ES-I3 (cell line): Measurements from ENCODE around the gene TNK2.
"Not testable (repeated sequence)": the region's sequence is repeated elsewhere in the genome, so short reads cannot be mapped to it uniquely, and the experiment has no call there.

ENCODE experiments used
- H3K36me3 ChIP-seq: 2 replicates; pipeline ENCODE4 v1.6.1; 2013; ENCODE audit warnings: mild to moderate bottlenecking, low read length, control low read depth, moderate library complexity; ENCODE audit not compliant: insufficient read depth
- H3K4me1 ChIP-seq: 2 replicates; pipeline ENCODE4 v1.6.1; 2013; ENCODE audit warnings: mild to moderate bottlenecking, control low read depth, low read length; ENCODE audit not compliant: insufficient read depth
- H3K9ac ChIP-seq: 2 replicates; pipeline ENCODE4 v1.6.1; 2013; ENCODE audit warnings: low read depth, mild to moderate bottlenecking, low read length, moderate library complexity
- H3K9me3 ChIP-seq: 2 replicates; pipeline ENCODE4 v1.6.1; 2013; ENCODE audit warnings: mild to moderate bottlenecking, low read length, moderate library complexity; ENCODE audit not compliant: control insufficient read depth, insufficient read depth

The TNK2 gene

DNA sequence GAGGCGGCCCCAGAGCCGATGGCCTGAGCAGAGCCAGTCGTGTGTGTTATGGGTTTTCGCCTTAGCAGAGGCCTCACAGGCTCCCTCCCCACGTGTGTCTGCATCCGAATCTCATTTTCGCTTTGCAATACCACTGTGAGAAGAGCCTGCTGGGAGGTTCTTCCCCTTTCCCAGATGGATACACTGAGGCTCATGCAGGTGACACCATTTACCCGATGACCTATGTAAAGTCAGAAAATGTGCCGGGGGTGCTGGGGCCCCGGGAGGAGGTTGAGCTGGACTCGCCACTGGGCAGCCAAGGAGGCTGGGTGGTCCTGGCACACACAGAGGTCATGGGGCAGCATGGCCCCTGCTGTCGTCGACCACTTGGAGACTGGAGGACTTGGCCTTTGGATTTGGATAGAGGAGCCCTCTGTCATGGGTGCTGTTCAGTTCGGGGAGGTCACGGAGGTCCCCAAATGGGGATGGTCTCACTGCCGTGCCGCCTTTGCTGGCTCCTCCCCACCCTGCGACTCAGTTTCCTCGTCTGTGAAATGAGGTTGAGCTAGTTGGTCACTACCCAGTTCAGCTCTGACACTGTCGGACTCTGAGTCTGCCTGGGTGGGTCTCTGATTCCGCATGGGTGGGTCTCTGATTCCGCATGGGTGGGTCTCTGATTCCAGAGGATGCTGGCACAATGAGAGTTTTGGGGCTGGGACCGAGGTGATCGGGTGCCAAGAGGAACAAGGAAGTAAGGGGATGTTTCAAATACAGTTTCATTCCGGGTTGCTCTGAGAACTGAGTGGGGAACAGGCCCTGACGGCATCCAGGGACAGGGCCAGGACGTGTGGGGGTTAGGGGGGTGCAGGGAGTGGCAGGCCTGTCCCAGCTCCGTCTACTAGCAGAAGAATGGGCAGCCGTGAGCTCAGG, 73.4 kb downstream of the TNK2 start:
- Histone ChIP-seq H3K4me1 (peaks cover 9% of the 10 kb centered on the region), H3K9me3 (no peaks in the 10 kb centered on the region), H3K36me3 (no peaks in the 10 kb centered on the region), H3K9ac (no peak overlapping the region)

DNA sequence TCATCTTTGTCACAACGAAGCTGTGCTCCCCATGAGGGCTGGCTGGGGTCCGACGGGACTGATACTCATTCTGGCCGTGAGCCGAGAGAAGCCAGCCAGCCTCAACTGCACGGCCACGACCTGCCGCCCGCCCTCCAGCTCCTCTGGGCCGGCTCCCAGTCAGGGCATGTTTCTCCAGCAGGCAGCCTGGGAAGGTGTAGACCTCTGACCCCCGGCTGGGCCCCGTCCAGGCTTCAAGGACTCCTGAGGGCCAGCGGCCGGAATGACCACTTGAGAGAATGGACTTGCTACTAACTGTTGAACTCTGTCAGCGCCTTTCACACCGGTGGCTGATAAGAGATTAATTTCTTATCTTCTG, 78.5 kb downstream of the TNK2 start:
- H3K4me1 ChIP-seq = no peaks in the 10 kb centered on the region
- H3K36me3 ChIP-seq = no peaks in the 10 kb centered on the region
- H3K9ac ChIP-seq = no peak overlapping the region

GRCh38 chr3:195828762-195829161, 79.6 kb downstream of the TNK2 start:
- Histone ChIP-seq H3K9me3 (no peaks in the 10 kb centered on the region), H3K36me3 (no peaks in the 10 kb centered on the region), H3K4me1 (no peaks in the 10 kb centered on the region), H3K9ac (no peak overlapping the region)

More for the DNA sequence above, 78.5 kb downstream of the TNK2 start:
- H3K9me3 ChIP-seq = no peaks in the 10 kb centered on the region

DNA sequence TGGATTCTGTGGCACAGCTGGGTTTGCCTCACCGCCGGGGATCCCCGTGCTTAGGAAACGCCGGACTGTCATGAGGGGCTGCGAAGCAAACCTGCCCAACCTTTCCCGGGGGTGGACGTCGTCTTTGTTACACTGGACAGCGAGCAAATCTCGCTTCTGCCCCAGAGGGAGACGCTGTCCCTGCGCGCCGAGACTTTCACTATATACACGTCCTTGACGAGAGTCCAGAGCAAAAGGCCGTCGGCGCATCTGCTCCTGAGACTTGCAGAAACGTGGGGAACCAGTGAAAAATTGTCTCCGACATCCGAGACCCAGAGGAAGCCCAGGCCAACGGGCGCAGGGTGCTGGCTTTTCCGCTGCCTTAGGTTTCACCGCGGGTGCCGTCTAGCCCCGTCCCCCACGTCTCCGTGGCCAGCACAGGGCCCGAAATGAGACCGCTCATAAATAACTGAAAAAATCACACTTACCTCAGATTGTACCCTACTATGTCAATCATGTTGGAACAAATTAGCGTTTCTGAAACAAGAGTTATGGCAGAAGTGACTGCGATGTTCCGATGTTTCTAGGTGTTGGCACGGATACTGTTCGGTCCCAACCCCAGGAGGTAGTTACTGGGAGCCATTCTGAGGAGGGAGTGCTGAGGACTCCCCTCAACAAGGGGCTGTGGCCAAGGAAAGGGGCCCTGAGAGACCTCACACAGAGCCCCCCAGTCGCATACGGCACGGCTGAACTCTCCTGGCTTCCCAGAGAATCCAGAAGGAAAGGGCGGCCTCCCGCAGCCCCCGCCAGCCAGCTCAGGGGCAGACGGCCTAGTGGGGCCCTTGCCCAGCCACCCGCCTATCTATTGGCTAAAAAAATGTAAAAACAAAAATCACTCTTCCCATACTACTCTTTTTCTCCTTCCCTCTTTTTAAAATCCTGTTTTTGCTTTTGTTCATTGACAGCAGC, 82.2 kb downstream of the TNK2 start:
- Histone ChIP-seq H3K9ac (no peak overlapping the region), H3K36me3 (no peaks in the 10 kb centered on the region), H3K9me3 (no peaks in the 10 kb centered on the region), H3K4me1 (no peaks in the 10 kb centered on the region)

DNA sequence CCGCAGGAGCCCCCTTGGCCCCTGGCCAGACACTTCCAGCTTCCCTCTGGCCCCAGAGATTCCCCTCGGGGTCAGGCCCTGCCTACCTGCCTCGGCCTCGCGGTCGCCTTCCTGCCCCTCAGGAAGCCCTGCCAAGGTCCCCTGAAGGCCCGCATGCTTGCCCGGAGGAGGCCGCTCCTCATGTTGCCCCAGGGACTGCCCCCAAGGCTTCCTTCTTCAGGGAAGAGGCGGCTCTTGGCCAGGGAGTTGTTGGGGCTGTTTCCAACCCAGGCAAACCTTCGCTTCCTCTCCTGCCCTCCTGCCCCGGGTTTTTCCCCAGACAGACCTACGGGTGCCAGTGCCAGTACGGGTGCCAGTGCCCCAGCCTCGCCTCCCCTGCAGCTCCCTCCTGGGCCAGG, 83.2 kb downstream of the TNK2 start:
- Histone ChIP-seq H3K9ac (no peak overlapping the region), H3K4me1 (no peaks in the 10 kb centered on the region), H3K9me3 (no peaks in the 10 kb centered on the region), H3K36me3 (no peaks in the 10 kb centered on the region)

DNA sequence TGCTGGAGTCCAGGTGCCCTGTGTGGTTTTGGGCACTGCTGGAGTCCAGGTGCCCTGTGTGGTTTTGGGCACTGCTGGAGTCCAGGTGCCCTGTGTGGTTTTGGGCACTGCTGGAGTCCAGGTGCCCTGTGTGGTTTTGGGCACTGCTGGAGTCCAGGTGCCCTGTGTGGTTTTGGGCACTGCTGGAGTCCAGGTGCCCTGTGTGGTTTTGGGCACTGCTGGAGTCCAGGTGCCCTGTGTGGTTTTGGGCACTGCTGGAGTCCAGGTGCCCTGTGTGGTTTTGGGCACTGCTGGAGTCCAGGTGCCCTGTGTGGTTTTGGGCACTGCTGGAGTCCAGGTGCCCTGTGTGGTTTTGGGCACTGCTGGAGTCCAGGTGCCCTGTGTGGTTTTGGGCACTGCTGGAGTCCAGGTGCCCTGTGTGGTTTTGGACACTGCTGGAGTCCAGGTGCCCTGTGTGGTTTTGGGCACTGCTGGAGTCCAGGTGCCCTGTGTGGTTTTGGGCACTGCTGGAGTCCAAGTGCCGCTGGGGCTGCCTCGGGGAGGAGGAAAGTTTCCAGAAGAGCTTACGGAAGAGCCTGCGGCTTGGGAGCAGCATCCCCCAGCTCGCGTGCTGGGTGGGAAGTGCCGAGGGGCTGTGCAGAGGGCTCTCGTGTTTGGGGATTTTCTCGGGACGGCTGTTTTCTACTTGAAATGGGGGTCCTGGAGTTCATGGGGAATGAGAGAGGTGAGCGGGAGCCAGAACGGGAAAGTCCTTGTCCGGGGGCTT, 83.7 kb downstream of the TNK2 start:
- H3K9me3 ChIP-seq, H3K4me1 ChIP-seq, H3K9ac ChIP-seq, H3K36me3 ChIP-seq: not testable (repeated sequence)

DNA sequence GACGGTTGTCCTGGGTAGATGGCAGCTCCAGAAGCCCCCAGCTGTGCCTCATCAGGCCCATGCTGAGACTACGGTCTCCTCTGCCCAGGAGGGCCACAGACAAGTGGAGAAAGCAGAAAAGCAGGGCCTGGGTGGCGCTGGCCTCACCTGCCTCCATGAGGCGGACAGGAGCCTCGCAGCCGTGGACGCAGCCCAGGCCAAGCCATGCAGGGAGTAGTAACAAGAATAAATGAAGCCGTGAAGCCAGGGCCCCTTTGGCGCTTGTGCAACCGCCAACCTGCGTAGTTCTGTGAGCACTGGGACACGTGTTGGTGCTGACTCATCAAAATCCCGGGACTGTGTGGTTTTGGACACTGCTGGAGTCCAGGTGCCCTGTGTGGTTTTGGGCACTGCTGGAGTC, 84.4 kb downstream of the TNK2 start:
- Histone ChIP-seq H3K9ac (no peak overlapping the region), H3K9me3 (no peaks in the 10 kb centered on the region), H3K4me1 (no peaks in the 10 kb centered on the region), H3K36me3 (no peaks in the 10 kb centered on the region)

- no peaks in the 10 kb centered on the region for H3K4me1 ChIP-seq
- no peak overlapping the region for H3K9ac ChIP-seq
- H3K36me3 ChIP-seq = no peaks in the 10 kb centered on the region
- no peaks in the 10 kb centered on the region for H3K9me3 ChIP-seq
Measured at GRCh38 chr3:195823280-195823679, 85.1 kb downstream of the TNK2 start.

DNA sequence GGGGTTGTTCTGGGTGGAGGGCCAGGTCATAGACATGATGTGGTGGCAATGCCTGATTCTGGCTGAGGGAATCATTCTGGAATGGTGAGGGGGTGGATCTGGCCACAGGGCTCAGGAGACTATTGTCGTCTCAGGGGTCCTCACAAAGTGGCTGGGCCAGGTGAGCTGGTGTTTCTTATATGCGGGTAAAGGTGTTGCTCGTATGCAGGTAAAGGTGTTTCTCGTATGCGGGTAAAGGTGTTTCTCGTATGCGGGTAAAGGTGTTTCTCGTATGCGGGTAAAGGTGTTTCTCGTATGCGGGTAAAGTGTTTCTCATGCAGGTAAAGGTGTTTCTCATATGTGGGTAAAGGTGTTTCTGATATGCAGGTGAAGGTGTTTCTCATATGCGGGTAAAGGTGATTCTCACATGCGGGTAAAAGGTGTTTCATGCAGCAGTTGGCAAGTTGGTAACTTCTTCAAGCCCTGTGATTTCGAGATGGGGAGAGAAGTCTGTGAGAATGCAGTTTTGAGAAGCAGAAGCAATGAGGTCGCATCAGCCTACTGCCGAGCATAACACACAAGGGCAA, 86.1 kb downstream of the TNK2 start:
- no peaks in the 10 kb centered on the region for H3K9me3 ChIP-seq

DNA sequence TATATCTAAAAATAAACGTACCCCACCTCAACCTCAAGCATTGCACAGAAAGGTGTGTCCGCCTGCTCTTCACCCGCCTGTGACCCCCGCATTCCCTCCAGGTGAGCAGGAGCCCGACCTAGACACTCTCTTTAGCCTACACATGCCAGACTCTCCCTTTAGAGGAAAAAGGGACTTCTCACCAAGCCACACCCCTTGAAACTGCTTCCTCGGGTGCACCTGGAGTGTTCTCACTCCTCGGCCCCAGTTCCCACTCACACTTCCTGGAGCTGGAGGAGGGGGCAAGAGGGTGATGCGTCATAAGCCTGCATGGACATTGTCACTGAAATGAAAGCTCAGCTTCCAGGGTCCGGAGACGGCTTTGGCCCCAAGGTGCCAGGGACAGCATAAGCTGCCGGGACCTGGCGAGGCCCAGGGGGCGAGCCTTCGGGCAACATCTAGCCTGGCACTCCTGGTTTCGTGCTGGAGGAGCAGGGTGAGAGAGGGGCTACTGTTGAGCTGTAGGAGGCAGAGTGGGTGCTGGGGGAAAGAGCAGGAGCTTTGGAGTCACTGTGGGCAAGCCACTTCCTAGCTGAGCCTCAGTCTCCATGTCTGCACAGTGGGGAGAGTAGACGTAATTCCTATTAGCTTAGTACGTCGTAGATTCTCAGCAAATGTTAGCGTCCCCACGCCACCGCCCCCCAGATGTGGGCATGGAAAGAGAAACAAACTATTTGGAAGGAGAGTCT, 86.8 kb downstream of the TNK2 start:
- Histone ChIP-seq H3K9ac (no peak overlapping the region), H3K4me1 (no peaks in the 10 kb centered on the region; the same call in 1 of the 2 replicates), H3K36me3 (no peaks in the 10 kb centered on the region), H3K9me3 (no peaks in the 10 kb centered on the region)

More for the DNA sequence above, 86.1 kb downstream of the TNK2 start:
- no peaks in the 10 kb centered on the region; the same call in 1 of the 2 replicates for H3K4me1 ChIP-seq
- no peak overlapping the region for H3K9ac ChIP-seq
- H3K36me3 ChIP-seq = no peaks in the 10 kb centered on the region

DNA sequence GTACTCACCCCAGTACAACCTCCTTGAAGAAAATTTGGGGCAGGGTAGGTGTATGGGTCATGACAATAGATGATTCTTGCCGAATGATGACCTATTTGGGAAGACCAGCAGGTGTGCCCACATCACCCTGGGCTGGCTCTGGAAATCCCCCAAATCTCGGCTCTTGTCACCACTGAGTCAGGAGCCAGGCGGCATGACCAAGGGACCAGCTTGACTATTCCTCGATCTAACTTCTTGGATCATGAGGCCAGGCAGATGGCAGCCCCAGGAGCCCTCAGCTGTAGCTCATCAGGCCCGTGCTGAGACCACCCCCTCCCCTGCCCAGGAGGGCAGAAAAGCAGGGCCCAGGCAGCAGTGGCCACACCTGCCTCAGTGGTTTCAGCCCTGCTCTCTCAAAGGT, 87.5 kb downstream of the TNK2 start:
- H3K9ac ChIP-seq = no peak overlapping the region
- no peaks in the 10 kb centered on the region for H3K9me3 ChIP-seq
- H3K4me1 ChIP-seq = no peaks in the 10 kb centered on the region; the same call in 1 of the 2 replicates
- no peaks in the 10 kb centered on the region for H3K36me3 ChIP-seq

DNA sequence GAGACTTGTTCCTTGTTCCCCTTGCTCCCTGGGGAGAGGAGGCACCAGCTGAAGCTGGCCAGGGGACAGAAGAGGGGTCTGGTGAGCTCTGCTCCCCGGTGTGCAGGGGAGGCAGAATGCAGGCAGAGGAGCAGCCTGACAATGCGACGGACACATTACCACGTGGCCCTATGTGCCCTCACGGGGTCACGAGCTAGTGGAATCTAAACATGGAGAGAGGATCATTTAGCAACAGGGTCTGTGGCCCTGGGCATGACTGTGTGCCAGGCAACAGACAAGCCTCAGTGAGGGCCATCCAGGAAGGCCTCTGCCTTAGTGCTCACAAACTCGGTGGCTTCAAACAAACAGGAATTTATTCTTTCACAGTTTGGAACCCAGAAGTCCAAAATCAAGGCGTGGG, 88.2 kb downstream of the TNK2 start:
- Histone ChIP-seq H3K9me3 (no peaks in the 10 kb centered on the region), H3K9ac (no peak overlapping the region), H3K4me1 (no peaks in the 10 kb centered on the region; the same call in 1 of the 2 replicates), H3K36me3 (no peaks in the 10 kb centered on the region)

GRCh38 chr3:195818301-195818700, 90.0 kb downstream of the TNK2 start:
- H3K4me1 ChIP-seq = no peaks in the 10 kb centered on the region; the same call in 1 of the 2 replicates
- no peaks in the 10 kb centered on the region for H3K36me3 ChIP-seq
- no peaks in the 10 kb centered on the region for H3K9me3 ChIP-seq
- no peak overlapping the region for H3K9ac ChIP-seq
